Stimulated activated CD4-positive, alpha-beta T cell treated with anti-CD3 and anti-CD28 coated beads, Interleukin-1b, Interleukin-23, amount 100 ng/mL, for 24 hours (primary cell): ENCODE data around the gene ZNF684.
"Not testable (repeated sequence)": the region's sequence is repeated elsewhere in the genome, so short reads cannot be mapped to it uniquely, and the experiment has no call there.

Experiments
- DNase-seq, 4 experiments: peaks; one replicate each; pipeline ENCODE4 v3.0.0-alpha.2; 2020; ENCODE audit warnings: low read depth in 4 of 4, low spot score in 1 of 4

ZNF684 gene

GRCh38 chr1:40567825-40568224 is 36.4 kb downstream of the ZNF684 start:
- DNase-seq = no peak

GRCh38 chr1:40574805-40575204 is 43.4 kb downstream of the ZNF684 start:
- DNase-seq = not testable (repeated sequence)

- DNase-seq = no peak
Observed at GRCh38 chr1:40575336-40575735, 43.9 kb downstream of the ZNF684 start.

GRCh38 chr1:40582116-40582515 is 50.7 kb downstream of the ZNF684 start:
- no peak for DNase-seq

GRCh38 chr1:40583980-40584379 is 52.5 kb downstream of the ZNF684 start:
- DNase-seq = no peak

GRCh38 chr1:40588586-40588985 is 57.1 kb downstream of the ZNF684 start:
- DNase-seq = no peak

- DNase-seq = no peak
Observed at GRCh38 chr1:40592107-40592803, 60.8 kb downstream of the ZNF684 start.

- DNase-seq = no peak
Observed at GRCh38 chr1:40593449-40594186, 62.2 kb downstream of the ZNF684 start.

GRCh38 chr1:40594187-40594531 is 62.7 kb downstream of the ZNF684 start:
- DNase-seq = no peak

- DNase-seq = no peak
Observed at GRCh38 chr1:40595623-40596022, 64.2 kb downstream of the ZNF684 start.
